MM.1S (cell line): ENCODE data around the gene TTC28.

Experiments used
- CTCF ChIP-seq: fragments of 300-600 bp; sonication (generic); IDR thresholded peaks from 2 replicates; pipeline ENCODE4 v1.5.1; 2016; ENCODE audit warnings: antibody characterized with exemption, low read length, mixed read lengths
- EZH2 ChIP-seq: fragments of 300-600 bp; sonication (generic); optimal IDR thresholded peaks from 2 replicates; pipeline ENCODE3; 2017; ENCODE audit warnings: low read depth, mild to moderate bottlenecking, antibody characterized with exemption, low read length, mixed read lengths
- EZH2phosphoT487 ChIP-seq: fragments of 300-600 bp; sonication (generic); IDR thresholded peaks from 2 replicates; pipeline ENCODE4 v1.6.1; 2018; ENCODE audit warnings: antibody characterized with exemption, low read length

GRCh38 chr22:28394513-28395110 lies 285.0 kb downstream of the TTC28 start:
- TF ChIP-seq CTCF (no peak), EZH2 (no peak), EZH2phosphoT487 (no peak)
